SK-N-MC (cell line): ENCODE measurements around the gene INSR.
"Not testable (repeated sequence)": the region's sequence is repeated elsewhere in the genome, so short reads cannot be mapped to it uniquely, and the experiment has no call there.

Source experiments
- DNase-seq: peaks from one replicate; pipeline ENCODE4 v3.0.0-alpha.2; 2011; ENCODE audit warnings: low read depth, low spot score
- H3K27ac ChIP-seq: fragments of 200-600 bp; sonication (generic); 2 replicates; pipeline ENCODE4 v1.5.1; 2016; ENCODE audit warnings: mixed run types
- H3K36me3 ChIP-seq: fragments of 200-600 bp; sonication (generic); 2 replicates; pipeline ENCODE4 v1.6.1; 2017; ENCODE audit warnings: antibody characterized with exemption, low read length, mixed read lengths; ENCODE audit not compliant: insufficient read depth
- H3K4me3 ChIP-seq: fragments of 200-600 bp; sonication (generic); 2 replicates; pipeline ENCODE4 v1.5.1; 2016
- H3K9ac ChIP-seq: fragments of 200-600 bp; sonication (generic); 2 replicates; pipeline ENCODE4 v1.8.0; 2017; ENCODE audit warnings: mixed run types, mixed read lengths; ENCODE audit not compliant: insufficient read length
- H3K9me3 ChIP-seq: fragments of 200-600 bp; sonication (generic); 2 replicates; pipeline ENCODE4 v1.6.1; 2017; ENCODE audit warnings: low read depth, mild to moderate bottlenecking, antibody characterized with exemption, low read length, moderate library complexity, mixed read lengths
- EZH2 ChIP-seq: fragments of 200-600 bp; sonication (generic); IDR thresholded peaks from one replicate; pipeline ENCODE4 v1.6.1; 2017; ENCODE audit warnings: antibody characterized with exemption
- FOXP2 ChIP-seq: optimal IDR thresholded peaks from 2 replicates; pipeline ENCODE3; 2011; ENCODE audit warnings: mild to moderate bottlenecking, moderate library complexity; ENCODE audit not compliant: insufficient read depth; ENCODE audit errors: extremely low read length, control extremely low read depth
- POLR2AphosphoS5 ChIP-seq: IDR thresholded peaks from 2 replicates; pipeline ENCODE4 v1.6.1; 2012; ENCODE audit warnings: mild to moderate bottlenecking, low read depth, low read length, borderline replicate concordance

Gene INSR

DNA sequence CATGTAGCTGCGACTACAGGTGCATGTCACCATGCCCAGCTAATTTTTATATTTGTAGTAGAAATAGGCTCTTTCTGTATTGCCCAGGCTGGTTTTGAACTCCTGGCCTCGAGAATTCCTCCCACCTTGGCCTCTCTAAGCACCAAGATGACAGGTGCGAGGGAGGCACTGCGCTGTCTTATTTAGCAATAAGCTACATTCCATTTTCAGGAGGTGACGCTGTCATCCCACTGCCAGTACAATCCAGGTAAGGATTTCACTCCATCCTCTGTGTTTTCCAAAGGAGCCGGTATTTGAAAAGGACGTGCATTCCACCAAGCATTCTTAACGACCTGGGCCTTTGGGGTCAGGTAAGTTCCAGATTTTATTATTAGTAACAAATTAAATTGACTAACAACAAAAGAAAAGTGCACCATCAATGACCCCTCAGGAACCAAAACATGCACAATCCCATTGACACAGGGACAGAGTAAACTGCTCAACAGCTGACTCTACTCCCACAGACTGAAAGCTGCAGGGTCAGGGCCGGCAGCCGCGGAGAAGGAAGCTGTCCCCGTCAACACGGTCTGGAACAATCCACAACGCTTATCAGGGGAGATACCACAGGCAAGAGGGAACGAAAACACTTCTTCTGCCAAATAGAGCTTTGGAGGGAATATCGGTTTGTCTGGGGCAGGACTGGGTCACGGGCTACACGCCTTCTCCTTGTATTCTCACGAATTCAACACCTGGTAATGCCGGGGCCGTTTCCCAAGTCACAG, 82.8 kb downstream of the INSR start:
- no peak overlapping the region for H3K27ac ChIP-seq
- no peaks in the 10 kb centered on the region for H3K9me3 ChIP-seq
- TF ChIP-seq EZH2: no peak
- TF ChIP-seq FOXP2: no peak
- no peak for TF ChIP-seq POLR2AphosphoS5
- H3K4me3 ChIP-seq: no peak overlapping the region
- no peaks in the 10 kb centered on the region for H3K36me3 ChIP-seq
- DNase-seq: no peak
- H3K9ac ChIP-seq: no peak overlapping the region

- H3K9me3 ChIP-seq: no peaks in the 10 kb centered on the region
- no peak overlapping the region for H3K4me3 ChIP-seq
- H3K27ac ChIP-seq: no peak overlapping the region
- H3K9ac ChIP-seq: no peak overlapping the region
- TF ChIP-seq FOXP2 (no peak), POLR2AphosphoS5 (no peak), EZH2 (no peak)
- no peak for DNase-seq
- H3K36me3 ChIP-seq: no peaks in the 10 kb centered on the region
These were observed 83.9 kb downstream of the INSR start for GRCh38 chr19:7210359-7210758.

- H3K9ac ChIP-seq, DNase-seq, H3K9me3 ChIP-seq, H3K4me3 ChIP-seq, H3K36me3 ChIP-seq: not testable (repeated sequence)
- H3K27ac ChIP-seq: peak overlapping the region; percentile 35
These were observed 84.5 kb downstream of the INSR start for GRCh38 chr19:7209597-7210325.

DNA sequence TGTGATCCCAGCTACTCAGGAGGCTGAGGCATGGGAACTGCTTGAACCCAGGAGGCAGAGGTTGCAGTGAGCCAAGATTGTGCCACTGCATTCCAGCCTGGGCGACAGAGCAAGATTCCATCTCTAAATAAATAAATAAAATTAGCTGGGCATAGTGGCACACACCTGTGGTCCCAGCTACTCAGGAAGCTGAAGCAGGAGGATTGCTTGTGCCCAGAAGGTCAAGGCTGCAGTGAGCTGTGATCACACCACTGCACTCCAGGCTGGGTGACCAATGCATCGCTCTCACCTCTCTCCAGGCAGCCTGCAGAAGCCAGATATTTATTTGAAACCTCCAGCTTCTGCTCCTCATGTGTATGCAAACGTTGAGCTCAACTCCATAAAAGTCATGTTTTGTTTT, 85.2 kb downstream of the INSR start:
- peak overlapping the region; percentile 97 for H3K27ac ChIP-seq
- H3K36me3 ChIP-seq, H3K4me3 ChIP-seq, H3K9ac ChIP-seq, DNase-seq, H3K9me3 ChIP-seq: not testable (repeated sequence)

DNA sequence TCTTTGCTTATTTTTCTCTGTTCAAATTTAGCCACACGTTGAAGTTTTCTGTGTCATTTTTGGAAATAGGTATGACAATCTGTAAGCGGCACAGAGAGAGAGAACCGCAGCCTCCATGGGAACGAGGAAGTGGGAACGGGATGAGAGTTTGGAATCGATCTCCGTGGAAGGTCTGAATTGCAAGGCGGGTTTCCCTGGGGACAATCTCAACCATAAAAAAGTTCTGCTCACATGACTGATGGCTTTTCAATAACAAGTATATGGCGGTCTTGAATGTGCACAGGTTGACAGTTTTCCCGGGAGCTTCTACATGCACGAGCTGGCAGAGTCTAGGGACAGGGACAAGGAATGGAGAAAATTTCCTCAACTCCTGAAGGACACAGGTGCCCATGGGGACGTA, 90.9 kb downstream of the INSR start:
- Histone ChIP-seq H3K36me3 (no peaks in the 10 kb centered on the region), H3K27ac (peak overlapping the region; percentile 78), H3K9ac (peak overlapping the region; percentile 56), H3K4me3 (peak overlapping the region; percentile 66), H3K9me3 (no peaks in the 10 kb centered on the region)
- TF ChIP-seq EZH2 (no peak), POLR2AphosphoS5 (no peak), FOXP2 (no peak)
- no peak for DNase-seq

- no peaks in the 10 kb centered on the region for H3K36me3 ChIP-seq
- H3K27ac ChIP-seq: peak overlapping the region; percentile 78
- TF ChIP-seq FOXP2 (no peak), POLR2AphosphoS5 (no peak), EZH2 (no peak)
- no peak for DNase-seq
- H3K9me3 ChIP-seq: no peaks in the 10 kb centered on the region
- H3K4me3 ChIP-seq: peak overlapping the region; percentile 66
- H3K9ac ChIP-seq: peak overlapping the region; percentile 56
These were observed 91.3 kb downstream of the INSR start for GRCh38 chr19:7202888-7203287.

GRCh38 chr19:7200736-7201135, 93.5 kb downstream of the INSR start:
- Histone ChIP-seq H3K9me3 (no peaks in the 10 kb centered on the region), H3K36me3 (no peaks in the 10 kb centered on the region), H3K27ac (peak overlapping the region; percentile 89), H3K4me3 (peak overlapping the region; percentile 15; the same call in 1 of the 2 replicates), H3K9ac (no peak overlapping the region)
- no peak for TF ChIP-seq POLR2AphosphoS5
- TF ChIP-seq EZH2: no peak
- no peak for TF ChIP-seq FOXP2
- DNase-seq: no peak

- no peak for DNase-seq
- peak overlapping the region; percentile 89 for H3K27ac ChIP-seq
- H3K36me3 ChIP-seq: no peaks in the 10 kb centered on the region
- TF ChIP-seq FOXP2 (no peak), POLR2AphosphoS5 (no peak)
- H3K4me3 ChIP-seq: no peak overlapping the region
- H3K9me3 ChIP-seq: no peaks in the 10 kb centered on the region
- no peak overlapping the region for H3K9ac ChIP-seq
These were observed 94.3 kb downstream of the INSR start for GRCh38 chr19:7199613-7200533.
